ENCODE results near the gene PRKCA.
A peak's percentile ranks its signal among the peaks of the same experiment; 100 is the strongest.

Gene PRKCA

GRCh38 chr17:66468241-66469087, 166.1 kb downstream of the PRKCA start:
- no peak overlapping the region for H3K4me3 ChIP-seq (ENCODE audit: low read length)
- DNase-seq (ENCODE audit: low read depth), result peak; percentile 62
- no peak for TF ChIP-seq CTCF (conservative IDR thresholded peaks at IDR 0.05; ENCODE audit: low read length)

- no peak for TF ChIP-seq CTCF (conservative IDR thresholded peaks at IDR 0.05; ENCODE audit: low read length)
- no peak overlapping the region for H3K4me3 ChIP-seq (ENCODE audit: low read length)
- DNase-seq (ENCODE audit: low read depth), result no peak
Measured at GRCh38 chr17:66469088-66469442, 166.7 kb downstream of the PRKCA start.

GRCh38 chr17:66469461-66469860, 167.0 kb downstream of the PRKCA start:
- no peak overlapping the region for H3K4me3 ChIP-seq (ENCODE audit: low read length)
- DNase-seq (ENCODE audit: low read depth), result no peak
- no peak for TF ChIP-seq CTCF (conservative IDR thresholded peaks at IDR 0.05; ENCODE audit: low read length)

GRCh38 chr17:66469890-66470289, 167.5 kb downstream of the PRKCA start:
- DNase-seq (ENCODE audit: low read depth), result peak; percentile 47
- TF ChIP-seq CTCF (conservative IDR thresholded peaks at IDR 0.05; ENCODE audit: low read length), result no peak
- no peak overlapping the region for H3K4me3 ChIP-seq (ENCODE audit: low read length)

GRCh38 chr17:66472123-66472522, 169.7 kb downstream of the PRKCA start:
- no peak for TF ChIP-seq CTCF (conservative IDR thresholded peaks at IDR 0.05; ENCODE audit: low read length)
- no peak for DNase-seq (ENCODE audit: low read depth)
- H3K4me3 ChIP-seq (ENCODE audit: low read length), result no peak overlapping the region

- DNase-seq (ENCODE audit: low read depth), result no peak
- H3K4me3 ChIP-seq (ENCODE audit: low read length), result no peak overlapping the region
- TF ChIP-seq CTCF (conservative IDR thresholded peaks at IDR 0.05; ENCODE audit: low read length), result no peak
Measured at GRCh38 chr17:66474258-66474657, 171.8 kb downstream of the PRKCA start.

GRCh38 chr17:66474806-66475497, 172.5 kb downstream of the PRKCA start:
- TF ChIP-seq CTCF (conservative IDR thresholded peaks at IDR 0.05; ENCODE audit: low read length), result no peak
- H3K4me3 ChIP-seq (ENCODE audit: low read length), result no peak overlapping the region
- no peak for DNase-seq (ENCODE audit: low read depth)
